Endothelial cell of umbilical vein (primary cell): Measurements from ENCODE around the gene LURAP1L.

Source experiments
- POLR2A ChIP-seq: IDR thresholded peaks from 2 replicates; pipeline ENCODE4 v1.6.1; 2012; ENCODE audit warnings: low read depth, mild to moderate bottlenecking, control low read depth, low read length
- POLR2AphosphoS5 ChIP-seq: IDR thresholded peaks from 2 replicates; pipeline ENCODE4 v1.6.1; 2012; ENCODE audit warnings: low read depth, mild to moderate bottlenecking, control low read depth, low read length, moderate library complexity; ENCODE audit not compliant: insufficient read depth

DNA sequence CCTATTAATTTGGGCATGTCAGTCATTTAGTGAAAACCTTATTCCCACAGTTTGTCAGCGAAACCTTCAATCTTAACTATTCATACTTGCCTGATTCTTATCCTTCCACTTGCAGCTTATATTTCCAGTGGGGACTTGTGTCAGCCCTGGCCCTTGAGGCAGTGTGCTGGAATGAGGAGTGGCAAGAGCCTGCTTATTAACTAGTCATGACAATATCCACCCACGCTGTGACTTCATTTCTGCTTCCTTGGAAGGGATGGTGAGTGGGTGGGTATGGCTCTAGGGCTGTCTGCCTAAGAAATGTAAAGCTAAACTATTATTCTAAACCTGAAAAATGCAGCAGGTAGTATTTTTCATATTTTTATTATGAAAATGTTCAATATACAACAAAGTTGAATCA lies 34.0 kb upstream of the LURAP1L start:
- no peak for TF ChIP-seq POLR2AphosphoS5
- TF ChIP-seq POLR2A: no peak
